HFFc6 (cell line): Measurements from ENCODE around the gene ZSCAN1. TPM values are rescaled to one million over a fixed set of nuclear protein-coding genes. Genes with fewer than 3 reads are reported as not detected.

ENCODE experiments used
- DNase-seq: peaks from one replicate; pipeline ENCODE4 v3.0.0-alpha.2; 2018
- H3K27ac Mint-ChIP-seq: 2 replicates; pipeline ENCODE4 v1.8.0; 2020; ENCODE audit warnings: mild to moderate bottlenecking, mixed read lengths
- H3K27me3 Mint-ChIP-seq: 2 replicates; pipeline ENCODE4 v1.8.0; 2021; ENCODE audit warnings: mild to moderate bottlenecking, moderate library complexity, mixed read lengths; ENCODE audit not compliant: insufficient read depth
- H3K36me3 Mint-ChIP-seq: 2 replicates; pipeline ENCODE4 v1.8.0; 2021; ENCODE audit warnings: low read depth, mixed read lengths
- H3K4me1 Mint-ChIP-seq: 2 replicates; pipeline ENCODE4 v1.8.0; 2020; ENCODE audit warnings: low read depth, mixed read lengths
- H3K4me3 Mint-ChIP-seq: 2 replicates; pipeline ENCODE4 v1.8.0; 2020; ENCODE audit warnings: mild to moderate bottlenecking, moderate library complexity, mixed read lengths
- H3K9me3 Mint-ChIP-seq: 2 replicates; pipeline ENCODE4 v1.8.0; 2020; ENCODE audit warnings: mild to moderate bottlenecking, mixed read lengths
- CTCF ChIP-seq: fragments of 200-600 bp; sonication (generic); IDR thresholded peaks from 2 replicates; pipeline ENCODE4 v1.5.0; 2021; ENCODE audit warnings: antibody characterized with exemption, mild to moderate bottlenecking
- total RNA-seq, 6 experiments: library from RNA; stranded (reverse); fragmentation: NEBNext Ultra II Directional; extraction: Animal tissue kit (Norgen Biotek cat#: 25700); gene quantifications; 2 replicates in 1 of 6; 3 replicates in 5 of 6; pipeline ENCODE4 v1.2.3, GENCODE V29; 2021

The ZSCAN1 gene
- total RNA-seq, 6 experiments from 2014 or later: not detected

DNA sequence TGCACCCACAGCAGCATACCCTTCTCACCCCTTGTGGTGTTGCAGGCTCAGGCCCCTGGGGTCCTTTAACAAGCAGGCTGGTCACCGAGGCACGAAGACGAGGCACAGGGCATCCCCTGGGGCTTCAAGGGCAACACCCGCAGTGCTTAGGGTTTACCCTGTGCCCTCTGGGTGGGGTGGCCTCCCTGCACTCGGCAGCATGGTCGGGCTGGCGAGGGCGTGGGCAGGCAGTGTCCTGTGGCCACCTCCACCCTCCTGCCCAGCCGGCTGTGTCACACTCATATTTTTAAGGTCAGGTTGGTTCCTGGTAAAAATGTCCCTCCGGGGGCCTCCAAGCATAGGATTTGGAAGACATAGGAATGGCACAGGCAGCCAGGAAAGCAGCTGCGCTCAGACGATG lies 13.8 kb downstream of the ZSCAN1 start:
- H3K4me1 Mint-ChIP-seq: no peaks in the 10 kb centered on the region
- no peak overlapping the region for H3K4me3 Mint-ChIP-seq
- H3K27me3 Mint-ChIP-seq: no peaks in the 10 kb centered on the region; the same call in 1 of the 2 replicates
- peaks cover 79% of the 10 kb centered on the region for H3K9me3 Mint-ChIP-seq
- no peak for TF ChIP-seq CTCF
- H3K36me3 Mint-ChIP-seq: peaks cover 9% of the 10 kb centered on the region
- H3K27ac Mint-ChIP-seq: no peak overlapping the region
- no peak for DNase-seq

DNA sequence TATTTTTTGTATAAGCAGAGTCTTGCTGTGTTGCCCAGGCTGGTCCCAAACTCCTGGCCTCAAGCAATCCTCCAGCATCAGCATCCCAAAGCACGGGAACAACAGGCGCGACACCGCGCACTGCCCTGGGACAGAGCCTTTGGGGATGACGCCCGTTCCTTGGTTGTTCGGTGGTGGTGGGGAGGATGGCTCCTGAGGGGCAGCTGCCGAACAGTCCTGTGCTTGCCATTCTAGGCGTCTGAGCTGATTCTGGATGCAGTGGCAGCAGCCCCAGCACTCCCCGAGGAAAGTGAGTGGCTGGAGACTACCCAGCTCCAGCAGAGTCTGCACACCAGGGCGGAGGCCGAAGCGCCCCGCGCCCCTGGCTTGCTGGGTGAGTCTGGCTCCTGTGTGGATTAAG lies 18.4 kb downstream of the ZSCAN1 start:
- DNase-seq: no peak
- peaks cover 21% of the 10 kb centered on the region for H3K36me3 Mint-ChIP-seq
- no peaks in the 10 kb centered on the region for H3K4me1 Mint-ChIP-seq

DNA sequence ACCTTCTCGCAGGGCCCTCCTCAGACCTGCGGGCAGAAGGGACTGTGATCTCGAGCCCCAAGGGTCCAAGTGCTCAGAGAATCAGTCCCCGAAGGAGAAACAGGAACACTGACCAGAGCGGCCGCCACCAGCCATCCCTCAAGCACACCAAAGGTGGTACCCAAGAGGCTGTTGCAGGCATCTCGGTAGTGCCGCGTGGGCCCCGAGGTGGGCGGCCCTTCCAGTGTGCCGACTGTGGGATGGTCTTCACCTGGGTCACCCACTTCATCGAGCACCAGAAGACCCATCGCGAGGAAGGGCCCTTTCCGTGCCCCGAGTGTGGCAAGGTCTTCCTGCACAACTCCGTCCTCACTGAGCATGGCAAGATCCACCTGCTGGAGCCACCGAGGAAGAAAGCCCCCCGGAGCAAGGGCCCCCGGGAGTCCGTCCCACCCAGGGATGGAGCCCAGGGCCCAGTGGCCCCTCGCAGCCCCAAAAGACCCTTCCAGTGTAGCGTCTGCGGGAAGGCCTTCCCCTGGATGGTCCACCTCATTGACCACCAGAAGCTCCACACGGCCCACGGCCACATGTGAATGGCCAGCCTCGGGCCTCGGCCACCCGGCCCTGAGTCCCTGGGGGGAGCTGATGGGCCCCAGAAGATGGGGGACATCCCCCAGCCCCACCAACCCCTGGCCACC lies 19.8 kb downstream of the ZSCAN1 start:
- Mint-ChIP-seq H3K4me3 (no peak overlapping the region), H3K27ac (no peak overlapping the region), H3K9me3 (peaks cover 75% of the 10 kb centered on the region), H3K4me1 (no peaks in the 10 kb centered on the region), H3K27me3 (no peaks in the 10 kb centered on the region; the same call in none of the 2 replicates), H3K36me3 (peaks cover 24% of the 10 kb centered on the region)
- TF ChIP-seq CTCF: no peak
- no peak for DNase-seq

More for the DNA sequence above, 18.4 kb downstream of the ZSCAN1 start:
- no peak for TF ChIP-seq CTCF
- Mint-ChIP-seq H3K4me3 (no peak overlapping the region), H3K27ac (no peak overlapping the region), H3K27me3 (no peaks in the 10 kb centered on the region; the same call in 1 of the 2 replicates), H3K9me3 (peaks cover 72% of the 10 kb centered on the region)

GRCh38 chr19:58054901-58055874 lies 21.4 kb downstream of the ZSCAN1 start:
- Mint-ChIP-seq H3K27ac (no peak overlapping the region), H3K4me1 (no peaks in the 10 kb centered on the region), H3K36me3 (peaks cover 24% of the 10 kb centered on the region), H3K27me3 (no peaks in the 10 kb centered on the region; the same call in 1 of the 2 replicates), H3K9me3 (peaks cover 69% of the 10 kb centered on the region), H3K4me3 (peak overlapping the region; percentile 64)
- no peak for TF ChIP-seq CTCF
- DNase-seq: no peak

DNA sequence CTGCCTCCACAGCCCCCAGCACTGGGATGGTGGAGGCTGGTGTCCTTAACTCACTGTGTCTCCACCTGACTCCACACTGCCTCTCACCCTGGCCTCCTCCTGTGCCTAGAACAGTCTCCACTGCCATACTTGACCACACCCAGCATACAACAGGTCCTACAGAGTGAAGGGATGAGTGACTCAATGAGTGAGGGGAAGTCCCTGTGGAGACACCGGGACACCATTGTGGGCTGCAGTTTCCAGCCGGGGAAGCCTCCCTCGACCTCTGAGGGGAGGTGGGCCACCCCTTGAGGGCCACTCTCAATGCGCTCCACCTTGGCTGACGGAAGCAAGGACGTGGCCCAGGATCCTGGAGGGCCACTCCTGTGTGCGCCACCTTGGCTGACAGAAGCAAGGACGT lies 22.4 kb downstream of the ZSCAN1 start:
- no peaks in the 10 kb centered on the region; the same call in 1 of the 2 replicates for H3K27me3 Mint-ChIP-seq
- H3K27ac Mint-ChIP-seq: no peak overlapping the region
- H3K4me3 Mint-ChIP-seq: no peak overlapping the region
- H3K9me3 Mint-ChIP-seq: peaks cover 69% of the 10 kb centered on the region
- no peak for TF ChIP-seq CTCF
- no peaks in the 10 kb centered on the region for H3K4me1 Mint-ChIP-seq
- no peak for DNase-seq
- H3K36me3 Mint-ChIP-seq: peaks cover 24% of the 10 kb centered on the region
